ENCODE measurements around the gene CARD11.

The CARD11 gene

GRCh38 chr7:2941216-2941859, 102.3 kb downstream of the CARD11 start:
- no peak for DNase-seq (ENCODE audit: low read depth in 2 of 2)

- DNase-seq (ENCODE audit: low read depth in 2 of 2) = no peak
These were observed 103.2 kb downstream of the CARD11 start for GRCh38 chr7:2940466-2940865.

- DNase-seq (ENCODE audit: low read depth in 2 of 2) = no peak
These were observed 104.3 kb downstream of the CARD11 start for GRCh38 chr7:2939193-2939885.

- no peak for DNase-seq (ENCODE audit: low read depth in 2 of 2)
These were observed 105.0 kb downstream of the CARD11 start for GRCh38 chr7:2938514-2939192.

GRCh38 chr7:2937701-2938513, 105.8 kb downstream of the CARD11 start:
- no peak for DNase-seq (ENCODE audit: low read depth in 2 of 2)

- DNase-seq (ENCODE audit: low read depth in 2 of 2) = no peak
These were observed 106.6 kb downstream of the CARD11 start for GRCh38 chr7:2936891-2937580.

GRCh38 chr7:2936301-2936700, 107.4 kb downstream of the CARD11 start:
- no peak for DNase-seq (ENCODE audit: low read depth in 2 of 2)

GRCh38 chr7:2934984-2935740, 108.5 kb downstream of the CARD11 start:
- no peak for DNase-seq (ENCODE audit: low read depth in 2 of 2)

GRCh38 chr7:2934211-2934731, 109.4 kb downstream of the CARD11 start:
- peak; percentile 27 for DNase-seq (ENCODE audit: low read depth in 2 of 2)

- no peak for DNase-seq (ENCODE audit: low read depth in 2 of 2)
These were observed 111.0 kb downstream of the CARD11 start for GRCh38 chr7:2932402-2933251.

- no peak for DNase-seq (ENCODE audit: low read depth in 2 of 2)
These were observed 112.6 kb downstream of the CARD11 start for GRCh38 chr7:2931034-2931415.

- no peak for DNase-seq (ENCODE audit: low read depth in 2 of 2)
These were observed 113.2 kb downstream of the CARD11 start for GRCh38 chr7:2930310-2931033.

GRCh38 chr7:2929321-2930201, 114.1 kb downstream of the CARD11 start:
- DNase-seq (ENCODE audit: low read depth in 2 of 2) = no peak

- no peak for DNase-seq (ENCODE audit: low read depth in 2 of 2)
These were observed 114.9 kb downstream of the CARD11 start for GRCh38 chr7:2928613-2929311.

GRCh38 chr7:2928256-2928612, 115.4 kb downstream of the CARD11 start:
- DNase-seq (ENCODE audit: low read depth in 2 of 2) = no peak

- no peak for DNase-seq (ENCODE audit: low read depth in 2 of 2)
These were observed 116.1 kb downstream of the CARD11 start for GRCh38 chr7:2927592-2927991.

GRCh38 chr7:2926896-2927405, 116.7 kb downstream of the CARD11 start:
- DNase-seq (ENCODE audit: low read depth in 2 of 2) = no peak

All from stimulated activated CD4-positive, alpha-beta T cell treated with anti-CD3 and anti-CD28 coated beads, Interleukin-4, amount 100 ng/mL, for 48 hours (primary cell).